Uterine smooth muscle cell (primary cell): ENCODE results near the gene BID. TPM values are rescaled to one million over a fixed set of nuclear protein-coding genes. Genes with fewer than 3 reads are reported as not detected.

ENCODE experiments used
- total RNA-seq: library from RNA; depleted of rRNA; stranded (reverse); fragments of >200 nt; gene quantifications from 2 replicates; pipeline ENCODE4 v1.2.3, GENCODE V29; 2014

Gene BID
- 14.5 and 16.3 TPM in 2 replicates for total RNA-seq

DNA sequence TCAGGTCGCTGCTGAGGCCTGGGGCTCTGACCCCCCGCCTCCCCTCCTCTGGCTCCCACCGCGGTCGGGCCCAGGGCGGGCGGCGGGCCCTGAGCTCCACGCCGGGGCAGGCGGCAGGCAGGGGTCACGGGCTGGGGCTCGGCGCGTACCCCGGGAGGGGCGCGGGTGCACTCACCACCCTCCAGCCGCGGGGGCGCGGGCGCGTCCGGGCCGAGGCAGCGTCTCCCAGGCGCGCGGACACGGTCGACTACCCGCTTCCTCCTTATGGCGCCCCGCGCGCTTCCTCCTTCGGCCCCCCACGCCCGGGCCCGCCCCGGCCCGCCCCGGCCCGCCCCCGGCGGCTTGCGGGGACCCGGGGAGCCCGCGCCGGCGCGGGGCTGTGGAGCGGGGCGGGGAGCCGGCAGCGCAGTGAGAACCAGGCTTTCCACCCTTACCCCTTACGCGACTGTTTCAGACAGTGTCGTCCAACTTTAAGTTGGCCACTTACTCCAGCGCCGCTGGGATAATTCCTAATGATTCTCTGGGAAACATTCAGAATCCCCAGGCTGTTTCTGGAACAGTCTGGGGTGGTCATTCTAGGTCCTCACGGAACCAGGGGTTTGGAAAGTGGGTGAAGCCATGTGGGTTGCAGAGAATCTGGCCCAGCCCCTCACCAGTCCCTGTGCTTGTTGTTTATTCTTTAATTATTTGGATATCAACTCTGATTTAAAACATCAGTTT lies at the start of gene BID:
Gene BID, minus strand, starts transcription at position 264 of the 720 bp plus-strand sequence. CDS start 24,353 bp downstream, outside the sequence.

Other genes starting within 250 kb of the BID start
- gene SLC25A18, start 211.0 kb downstream of the BID start, total RNA-seq, result under 0.01 and 0.33 TPM in 2 replicates
- 146 and 168 TPM in 2 replicates for gene ATP6V1E1, start 145.7 kb downstream of the BID start, total RNA-seq
- gene BCL2L13, start 135.7 kb downstream of the BID start, total RNA-seq, result 75.2 and 83.7 TPM in 2 replicates